Measurements from ENCODE around the gene EFCAB6.
"Not testable (repeated sequence)": the region's sequence is repeated elsewhere in the genome, so short reads cannot be mapped to it uniquely, and the experiment has no call there.

EFCAB6 gene

DNA sequence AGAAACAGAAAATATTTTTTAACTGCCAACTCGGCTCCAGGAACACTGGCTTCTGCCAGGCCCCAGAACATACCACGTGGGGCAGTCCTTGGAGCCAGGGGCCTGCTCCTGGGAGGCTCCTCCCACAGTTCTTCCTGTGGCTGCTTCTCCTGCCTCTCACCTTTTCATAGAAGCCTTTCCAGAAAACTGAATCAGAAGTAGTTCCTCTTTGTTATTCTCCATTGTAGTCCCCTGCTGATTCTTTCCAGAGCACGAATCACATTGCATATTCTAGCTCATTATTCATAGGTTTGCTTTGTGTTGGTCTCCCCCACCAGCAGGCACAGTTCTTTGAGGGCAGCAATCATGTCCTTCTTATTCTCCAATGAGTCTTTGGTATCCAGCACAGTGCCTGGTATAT, 106.0 kb downstream of the EFCAB6 start:
- no peak for DNase-seq

DNA sequence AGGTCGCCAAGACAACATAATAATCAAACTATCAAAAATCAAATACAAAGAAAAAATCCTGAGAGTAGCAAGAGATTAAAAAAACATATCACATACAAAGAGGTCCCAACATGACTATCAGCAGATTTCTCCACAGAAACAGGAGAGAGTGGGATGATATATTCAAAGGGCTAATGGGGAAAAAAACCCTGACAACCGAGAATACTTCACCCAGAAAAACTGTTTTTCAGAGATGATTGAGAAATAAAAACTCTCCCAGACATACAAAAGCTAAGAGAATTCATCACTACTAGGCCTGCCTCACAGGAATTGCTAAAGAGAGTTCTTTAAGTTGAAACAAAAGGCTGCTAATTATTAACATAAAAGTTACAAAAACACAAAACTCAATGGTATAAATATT, 108.1 kb downstream of the EFCAB6 start:
- DNase-seq, result no peak

DNA sequence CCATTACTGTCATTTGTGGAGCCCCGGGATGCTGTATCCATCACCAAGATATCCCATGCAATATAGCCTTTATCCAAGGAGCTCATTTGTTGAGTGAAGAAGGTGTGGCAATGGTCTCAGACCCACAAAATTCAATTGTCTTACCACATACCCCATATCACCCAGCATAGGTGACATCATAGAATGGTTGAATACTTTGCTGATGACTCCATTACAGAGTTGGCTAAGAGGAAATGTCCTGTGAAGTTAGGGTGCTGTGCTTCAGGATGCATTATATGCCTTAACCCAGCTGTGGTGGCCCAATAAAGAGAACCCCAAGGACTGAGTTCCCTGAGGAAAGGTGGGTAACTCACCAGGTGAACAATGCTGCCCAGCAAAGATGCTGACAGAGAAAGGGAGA, 113.7 kb downstream of the EFCAB6 start:
- no peak for DNase-seq

DNA sequence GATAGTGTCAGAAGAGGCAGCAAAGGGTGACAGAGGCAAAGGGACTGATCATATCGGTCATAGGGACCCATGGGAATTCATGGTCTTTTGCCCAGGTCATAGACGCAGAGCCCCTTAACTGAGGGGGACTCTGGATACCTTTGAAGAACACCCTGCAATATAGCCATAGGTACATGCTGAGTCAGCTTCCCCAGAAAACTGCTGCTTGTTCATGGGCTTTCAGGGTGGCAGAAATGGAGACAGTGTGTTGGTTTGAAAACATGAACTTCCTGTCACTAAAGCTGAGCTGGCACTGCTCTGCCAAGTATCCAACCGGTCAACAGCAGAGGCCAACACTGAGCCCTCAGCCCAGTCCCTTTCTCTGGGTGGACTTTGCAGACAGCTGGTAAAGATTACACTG, 114.2 kb downstream of the EFCAB6 start:
- DNase-seq, result no peak

DNA sequence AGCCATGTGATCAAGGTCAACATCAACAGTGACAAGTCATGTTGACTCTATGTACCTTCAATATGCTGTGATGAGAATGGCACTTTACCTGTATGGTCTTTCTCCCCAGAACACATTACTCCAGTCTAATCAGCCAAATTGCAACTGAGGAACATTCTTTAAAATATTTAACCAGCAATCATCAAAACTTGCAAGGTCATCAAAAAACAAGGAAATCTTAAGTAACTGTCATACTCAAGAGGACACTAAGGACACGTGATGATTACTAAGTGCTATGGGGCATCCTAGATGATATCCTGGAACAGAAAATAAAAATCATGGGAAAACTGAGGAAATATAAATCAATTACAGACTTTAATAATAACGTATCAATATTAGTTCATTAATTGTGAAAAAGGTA, 118.9 kb downstream of the EFCAB6 start:
- DNase-seq, result no peak

DNA sequence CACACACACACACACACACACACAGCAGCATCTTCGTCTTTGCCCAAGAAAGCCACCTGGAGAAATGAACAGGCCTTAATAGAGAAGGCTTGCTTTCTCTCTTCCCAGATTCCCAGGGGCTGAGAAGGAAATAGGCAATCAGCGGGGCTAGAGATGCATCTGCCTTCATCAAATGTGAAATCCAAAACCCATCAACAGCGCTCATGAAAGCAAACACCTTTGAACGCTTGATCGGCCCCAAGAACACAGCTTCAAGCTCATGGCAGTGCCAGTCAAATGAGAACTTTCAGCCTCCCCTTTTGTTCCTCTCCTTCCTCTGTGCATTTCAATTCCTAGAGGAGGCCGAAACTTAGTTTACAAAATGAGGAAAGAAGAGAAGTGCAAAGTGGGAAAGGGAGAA, 122.7 kb downstream of the EFCAB6 start:
- DNase-seq, result no peak

DNA sequence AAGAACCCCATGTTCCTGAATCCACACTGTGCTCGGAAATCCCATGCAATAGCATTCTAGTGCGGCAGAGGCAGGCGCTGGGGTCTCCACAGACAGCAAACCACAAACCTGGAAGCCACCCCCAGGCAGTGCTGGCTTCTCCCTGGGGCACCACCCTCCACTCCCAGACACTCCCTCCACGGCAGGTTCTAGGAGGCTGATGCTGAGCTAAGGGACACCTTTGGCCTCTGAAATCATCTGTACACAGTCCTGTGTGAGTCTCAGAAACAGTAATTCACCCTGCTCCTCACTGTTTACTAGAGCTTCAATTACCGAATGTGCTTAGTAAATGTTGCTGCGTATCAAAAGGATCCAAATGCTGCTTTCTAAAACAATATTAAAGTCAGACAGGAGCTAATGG, 129.3 kb downstream of the EFCAB6 start:
- no peak for DNase-seq

DNA sequence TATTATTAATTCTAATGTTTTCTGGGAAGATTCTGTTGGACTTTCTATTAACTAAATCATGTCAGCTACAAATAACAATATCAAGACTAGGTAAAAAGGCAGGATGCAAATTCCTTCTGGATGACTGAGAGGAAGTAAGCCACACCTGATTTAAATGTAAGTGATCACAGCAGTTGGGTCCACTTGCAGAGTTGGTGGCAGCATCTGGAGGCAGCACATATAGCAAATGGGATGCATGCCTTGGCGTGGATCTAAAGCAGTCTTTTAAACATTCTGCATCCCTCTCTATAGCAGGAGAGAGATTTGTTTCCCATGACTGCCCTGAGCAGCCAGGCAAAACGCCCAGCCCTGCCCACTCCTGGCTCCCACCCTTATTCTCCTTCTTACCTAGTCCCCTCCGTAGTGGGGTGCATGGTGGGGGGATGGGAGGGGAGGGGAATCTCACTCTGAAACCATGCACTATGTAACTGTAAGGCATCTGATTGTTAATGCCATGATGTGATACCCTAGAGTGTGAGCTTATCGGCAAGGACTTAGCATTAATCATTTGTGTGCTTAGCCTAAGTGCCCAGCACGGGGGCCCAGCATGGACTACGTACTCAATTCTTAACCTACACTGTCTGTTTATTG, 130.3 kb downstream of the EFCAB6 start:
- no peak for DNase-seq

DNA sequence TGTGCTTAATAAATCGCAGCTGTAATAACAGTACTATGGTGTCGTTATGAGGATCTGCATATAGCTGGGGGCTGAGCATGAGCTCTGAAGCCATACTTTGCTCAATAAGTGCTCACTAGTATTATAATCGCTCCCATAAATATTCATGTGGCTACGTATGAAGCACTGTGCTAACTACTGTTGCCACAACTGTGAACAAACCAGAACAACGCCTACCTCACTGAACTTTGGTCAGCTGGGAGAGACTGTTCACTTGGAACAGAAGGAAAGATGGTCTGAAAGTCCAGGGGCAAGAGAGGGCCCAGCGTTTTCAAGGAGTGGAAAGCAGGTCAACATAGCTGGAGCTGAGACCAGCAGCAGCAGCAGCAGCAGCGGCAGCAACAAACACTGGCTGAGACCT, 141.6 kb downstream of the EFCAB6 start:
- DNase-seq, result no peak

DNA sequence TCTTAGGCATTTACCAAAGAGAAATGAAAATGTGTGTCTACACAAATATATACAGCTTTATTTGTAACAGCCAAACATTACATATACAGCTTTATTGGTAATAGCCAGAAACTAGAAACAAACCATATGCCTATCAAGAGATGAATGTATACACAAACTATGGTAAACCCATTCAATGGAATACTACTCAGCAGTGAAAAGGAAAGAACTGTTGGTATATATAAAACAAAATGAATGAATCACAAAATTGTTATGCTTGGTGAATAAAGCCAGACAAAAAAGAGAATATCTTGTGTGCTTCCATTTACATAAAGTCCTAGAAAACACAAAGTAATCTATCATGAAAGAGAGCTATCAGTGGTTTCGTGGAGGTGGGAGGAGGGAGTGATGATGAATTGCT, 142.9 kb downstream of the EFCAB6 start:
- no peak for DNase-seq

DNA sequence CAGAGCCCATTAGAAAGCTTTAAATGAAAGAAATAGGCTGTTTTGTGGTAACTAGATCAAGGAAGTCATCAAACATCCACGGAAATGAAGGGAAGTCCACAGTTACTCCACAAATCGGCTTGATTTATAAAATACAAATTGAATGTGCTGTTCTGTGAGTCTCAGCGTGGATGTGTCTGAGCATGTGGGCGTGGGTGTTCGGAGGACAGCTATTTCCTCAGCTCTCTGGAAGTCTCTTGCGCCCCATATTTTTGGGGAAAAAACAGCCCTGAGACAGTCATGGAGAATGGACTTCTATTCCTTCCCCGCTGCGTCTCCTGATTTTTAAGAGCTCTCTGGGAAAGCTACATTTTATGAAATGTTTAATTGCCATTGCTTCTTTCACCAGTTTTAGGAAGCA, 144.4 kb downstream of the EFCAB6 start:
- no peak for DNase-seq

DNA sequence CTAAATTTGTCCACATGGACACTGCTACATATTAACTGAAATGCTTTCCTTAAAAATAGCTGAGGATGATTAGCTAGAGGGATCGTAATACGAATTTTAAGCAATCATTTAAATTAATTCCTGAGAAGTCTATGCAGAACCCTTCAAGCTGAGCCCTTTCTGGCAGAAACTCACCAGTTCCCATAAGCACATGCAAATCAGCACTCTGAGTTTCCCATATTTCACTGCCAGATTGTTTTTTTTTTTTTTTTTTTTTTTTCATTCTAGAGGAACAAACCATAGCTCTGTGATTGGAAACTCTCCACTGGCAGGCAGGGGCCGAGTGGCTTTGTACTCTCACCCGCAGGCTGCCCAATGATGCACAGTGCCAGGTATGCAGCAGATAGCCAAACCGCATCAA, 145.6 kb downstream of the EFCAB6 start:
- no peak for DNase-seq

DNA sequence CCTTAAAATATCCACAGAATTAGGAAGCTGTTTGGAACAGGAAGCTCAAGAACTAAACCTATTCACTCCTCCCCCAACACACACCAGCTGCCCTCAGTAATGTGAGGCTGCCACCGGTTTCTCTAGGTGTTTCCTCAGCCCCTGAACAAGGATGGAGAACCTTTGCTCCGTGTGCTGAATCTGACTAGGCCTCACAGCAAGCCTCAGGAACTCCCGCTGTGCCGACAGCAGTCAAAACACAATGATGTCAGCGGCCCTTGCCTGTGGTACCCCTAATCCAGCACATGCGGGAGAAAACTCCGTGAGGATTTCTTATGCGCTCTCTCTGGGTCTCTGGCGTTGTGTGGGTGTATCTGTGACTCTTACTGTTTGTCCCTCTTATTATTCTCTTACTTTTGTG, 153.3 kb downstream of the EFCAB6 start:
- DNase-seq, result no peak

DNA sequence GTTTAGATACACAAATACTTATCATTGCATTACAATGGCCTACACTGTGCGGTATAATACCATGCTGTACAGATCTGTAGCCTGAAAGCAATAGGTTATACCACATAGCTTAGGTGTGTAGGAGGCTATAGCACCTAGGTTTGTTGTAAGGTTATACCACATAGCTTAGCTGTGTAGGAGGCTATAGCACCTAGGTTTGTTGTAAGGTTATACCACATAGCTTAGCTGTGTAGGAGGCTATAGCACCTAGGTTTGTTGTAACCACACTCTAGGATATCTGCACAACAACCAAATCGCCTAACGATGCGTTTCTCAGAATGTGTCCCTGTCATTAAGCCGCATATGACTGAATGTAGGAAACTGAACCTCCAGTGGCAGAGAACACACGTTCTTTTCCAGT, 155.5 kb downstream of the EFCAB6 start:
- DNase-seq, result not testable (repeated sequence)

DNA sequence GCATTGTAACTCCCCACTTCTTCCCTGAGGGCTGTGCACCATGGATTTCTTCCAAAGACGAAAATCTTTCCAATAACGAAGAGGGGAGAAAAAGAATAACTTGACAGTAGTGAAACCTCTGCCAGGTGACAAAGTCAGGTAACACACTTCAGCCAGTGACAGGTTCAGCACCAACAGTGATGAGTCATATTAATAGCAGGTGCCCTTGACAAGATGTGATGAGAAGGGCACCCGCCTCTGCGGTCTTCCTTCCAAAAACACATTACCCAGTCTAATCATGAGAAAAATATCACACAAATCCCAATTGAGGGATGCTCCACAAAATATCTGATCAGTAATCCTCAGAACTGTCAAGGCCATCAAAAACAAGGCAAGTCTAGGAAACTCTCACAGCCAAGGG, 157.8 kb downstream of the EFCAB6 start:
- no peak for DNase-seq

DNA sequence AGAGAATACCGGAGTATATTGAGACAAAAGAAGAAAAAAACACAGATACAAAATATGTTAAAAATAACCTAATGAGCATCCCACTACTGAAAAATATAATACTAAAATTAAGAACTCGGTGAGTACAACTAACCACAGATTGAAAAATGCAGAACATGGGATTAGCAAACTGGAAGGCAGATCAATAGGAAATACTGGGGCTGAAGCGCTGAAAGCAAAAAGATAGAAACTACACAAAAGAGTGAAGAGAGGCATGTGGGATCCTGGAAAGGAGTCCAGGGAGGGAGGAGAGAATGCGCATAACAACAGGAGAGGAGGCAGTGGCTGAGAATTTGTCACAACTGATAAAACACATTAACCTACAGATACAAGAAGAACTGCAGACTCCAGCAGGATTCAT, 159.3 kb downstream of the EFCAB6 start:
- DNase-seq, result no peak

DNA sequence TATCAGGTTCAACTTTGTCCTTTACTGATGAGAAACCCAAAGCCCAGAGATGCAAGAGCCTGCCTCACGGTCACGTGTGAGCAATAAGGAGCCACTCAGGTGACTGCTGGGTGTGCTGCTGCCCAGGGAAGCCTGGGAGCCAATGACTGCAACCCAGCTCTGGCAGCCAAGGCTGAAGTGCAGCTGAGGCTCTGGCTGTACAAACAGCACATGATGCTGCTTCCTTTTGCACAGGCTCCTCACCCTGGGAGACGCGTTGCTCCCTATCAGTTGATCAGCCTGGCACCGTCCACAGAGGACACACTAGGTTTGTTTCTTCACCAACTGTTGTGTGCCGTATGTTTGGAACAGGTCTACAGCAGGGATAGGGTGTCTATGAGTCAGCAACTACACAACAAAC, 168.7 kb downstream of the EFCAB6 start:
- no peak for DNase-seq

DNA sequence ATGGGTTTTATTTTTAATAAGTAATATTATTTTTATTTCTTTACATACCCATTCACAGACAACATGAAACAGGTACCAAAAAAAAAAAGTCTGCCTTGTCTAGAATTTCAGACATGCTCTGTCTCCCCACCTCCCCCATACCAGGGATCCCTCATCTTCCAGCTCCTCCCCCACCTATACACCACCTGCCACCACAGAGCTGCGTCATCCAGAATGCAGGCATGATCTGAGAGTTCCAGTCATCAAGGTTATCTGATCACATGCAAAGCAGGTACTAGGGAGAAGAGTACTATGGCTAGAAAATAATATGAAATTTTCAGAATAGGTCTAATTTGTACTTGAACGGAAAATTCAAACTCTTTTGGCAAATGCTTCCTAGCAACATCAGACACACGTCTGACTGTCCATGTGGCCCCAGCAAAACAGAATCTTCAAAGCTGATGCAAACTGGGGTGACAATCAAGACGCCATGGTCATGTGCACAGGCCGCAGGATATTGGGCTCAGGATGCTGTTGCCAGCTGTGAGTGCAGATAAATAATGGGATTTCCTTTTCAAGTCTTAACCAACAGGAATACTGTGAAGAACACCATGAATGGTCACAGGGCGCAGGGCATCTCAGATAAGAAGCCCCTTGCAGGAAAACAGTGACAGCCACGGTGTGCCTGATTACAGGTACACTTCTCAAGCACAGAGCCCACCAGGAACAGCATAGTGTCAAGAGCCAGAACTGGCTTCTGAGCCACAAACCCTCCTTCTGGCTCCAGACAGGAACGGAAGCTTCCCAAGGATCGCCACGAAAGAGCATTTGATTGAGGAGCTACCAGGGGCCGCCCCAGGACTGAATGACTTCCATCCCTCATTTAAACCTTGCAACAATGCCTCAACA, 169.5 kb downstream of the EFCAB6 start:
- no peak for DNase-seq

DNA sequence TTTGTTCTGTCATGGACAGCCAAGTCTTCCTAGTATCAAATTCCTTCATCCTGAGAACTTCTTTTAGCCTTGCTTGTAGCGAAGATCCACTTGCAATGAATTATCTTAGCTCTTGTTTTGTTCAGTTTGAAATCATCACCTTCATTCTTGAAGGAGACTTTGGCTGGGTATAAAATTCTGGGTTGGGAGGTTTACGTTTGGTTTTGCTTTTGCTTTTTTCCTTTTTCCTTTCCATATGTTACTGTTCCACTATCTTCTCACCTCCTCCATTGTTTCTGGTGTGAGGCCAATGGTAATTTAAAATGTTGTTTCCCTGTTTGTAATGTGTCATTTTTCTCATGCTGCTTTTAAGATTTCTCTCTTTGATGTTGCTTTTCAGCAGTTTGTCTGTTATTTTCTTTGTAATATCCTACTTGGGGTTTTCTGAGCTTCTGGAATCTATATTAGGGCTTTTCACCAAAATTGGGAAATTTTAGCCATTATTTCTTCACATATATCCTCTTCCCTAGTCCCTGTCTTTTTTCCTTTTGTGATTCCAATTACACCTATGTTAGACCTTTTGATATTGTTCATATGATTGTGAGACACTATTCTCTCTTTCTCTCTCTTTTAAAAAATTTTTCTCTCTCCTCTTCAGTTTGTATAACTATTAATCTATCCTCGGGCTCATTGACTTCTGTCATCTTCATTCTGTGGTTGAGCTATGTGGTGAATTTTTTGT, 172.7 kb downstream of the EFCAB6 start:
- no peak for DNase-seq

DNA sequence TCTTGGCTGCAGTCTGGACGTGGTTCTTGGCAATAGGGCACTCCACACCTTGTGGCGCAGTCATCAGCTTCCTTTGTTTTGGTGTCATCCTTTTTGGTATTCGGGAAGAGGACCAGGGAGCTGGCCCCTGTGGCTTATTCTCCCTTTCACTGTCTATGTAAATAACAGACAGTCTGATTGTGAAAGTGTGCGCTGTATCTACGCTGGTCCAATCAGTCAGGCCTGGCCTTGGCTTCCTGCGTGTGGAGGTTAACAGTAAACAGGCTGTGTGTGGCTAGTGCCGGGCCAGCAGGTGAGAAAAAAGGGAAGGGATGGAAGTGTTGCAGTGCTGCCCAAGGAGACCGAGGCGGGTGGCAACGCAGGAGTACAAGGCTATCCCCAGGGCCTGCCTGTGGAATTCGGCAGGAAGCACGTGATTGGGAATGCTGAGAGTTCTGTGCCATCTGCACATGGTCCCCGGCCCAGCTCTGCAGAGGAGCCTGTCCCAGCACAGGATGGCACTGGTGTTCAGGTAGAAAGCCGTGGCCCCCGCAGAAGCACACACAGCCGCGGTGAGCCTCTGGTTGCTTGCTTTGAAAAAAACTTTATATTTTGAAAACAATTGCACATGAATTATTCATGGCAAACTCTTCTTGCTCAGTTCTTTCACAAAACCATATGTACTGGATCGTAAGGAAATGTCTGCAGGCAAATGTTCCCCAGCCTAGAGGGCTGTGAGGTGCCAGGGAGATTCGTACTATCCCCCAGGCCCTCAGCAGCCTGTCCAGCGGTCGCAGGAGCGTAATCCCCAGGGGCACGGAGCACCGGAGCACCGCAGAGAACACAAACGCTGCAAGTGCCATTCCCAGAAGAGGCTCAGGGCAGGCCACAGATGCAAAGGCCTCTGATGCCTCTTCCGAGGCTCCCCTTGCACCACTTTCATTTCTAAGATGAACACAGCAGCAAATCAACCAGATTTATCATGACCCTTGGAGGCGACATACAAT, 174.5 kb downstream of the EFCAB6 start:
- DNase-seq, result no peak

DNA sequence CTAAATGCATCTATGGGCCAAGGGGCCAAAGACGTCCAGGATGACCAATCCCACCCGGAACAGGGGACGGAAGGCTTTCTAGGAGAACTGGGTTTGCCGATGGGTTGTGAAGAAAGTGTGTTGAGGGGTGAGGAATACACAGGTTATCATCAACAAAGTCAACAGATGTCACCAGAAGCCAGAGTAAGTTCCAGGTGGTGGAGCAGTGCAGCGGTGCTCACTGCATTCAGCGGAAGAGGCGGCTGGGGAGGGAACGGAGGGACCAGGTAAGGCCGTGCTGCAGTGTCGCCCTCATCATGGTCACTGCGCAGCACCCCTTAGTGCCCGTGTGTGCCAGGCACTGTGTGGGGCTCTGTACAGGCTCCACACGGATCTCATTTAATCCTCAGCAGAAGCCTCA, 176.0 kb downstream of the EFCAB6 start:
- DNase-seq, result no peak

DNA sequence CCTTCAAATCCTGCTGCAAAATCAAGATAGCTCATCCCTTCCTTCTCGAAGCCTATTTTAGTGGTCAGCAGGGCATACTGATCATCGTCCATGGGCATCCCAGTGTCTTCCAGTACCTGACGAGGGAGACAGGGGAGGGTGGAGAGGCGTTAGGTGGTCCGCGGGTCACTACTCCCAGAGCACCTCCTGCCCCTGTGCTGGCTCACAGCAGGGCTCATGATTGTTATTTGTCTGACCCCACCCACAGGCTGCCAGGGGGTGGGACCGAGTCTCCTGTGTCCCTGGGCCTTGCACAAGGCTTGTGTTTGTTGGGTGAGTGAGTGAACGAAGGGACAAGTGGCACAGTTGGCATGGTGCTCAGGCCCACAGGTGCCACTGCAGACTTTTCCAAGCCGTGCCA, 177.0 kb downstream of the EFCAB6 start:
- no peak for DNase-seq

DNA sequence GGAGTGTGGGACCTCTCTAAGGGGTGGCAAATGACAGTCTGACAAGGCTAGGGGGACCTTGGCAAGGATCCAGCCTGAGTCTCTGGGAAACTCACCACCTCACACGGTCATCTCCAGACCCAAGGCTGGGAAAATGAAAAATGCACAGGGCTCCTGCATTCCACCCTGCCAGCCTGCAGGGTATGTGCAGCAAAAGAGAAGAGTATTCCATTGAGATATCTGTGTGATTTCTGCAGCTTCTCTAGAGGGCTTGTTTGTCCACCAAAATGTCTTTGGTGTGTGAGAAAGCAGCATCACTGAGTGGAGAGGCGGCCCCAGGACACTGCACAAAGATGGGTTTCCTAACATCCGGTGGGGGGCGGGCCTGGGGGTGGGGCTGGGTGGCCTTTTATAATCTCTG, 177.8 kb downstream of the EFCAB6 start:
- no peak for DNase-seq

All from MV-4-11 (cell line).